Measurements from ENCODE around the gene RNASEL.
A peak's percentile ranks its signal among the peaks of the same experiment; 100 is the strongest.

The RNASEL gene

DNA sequence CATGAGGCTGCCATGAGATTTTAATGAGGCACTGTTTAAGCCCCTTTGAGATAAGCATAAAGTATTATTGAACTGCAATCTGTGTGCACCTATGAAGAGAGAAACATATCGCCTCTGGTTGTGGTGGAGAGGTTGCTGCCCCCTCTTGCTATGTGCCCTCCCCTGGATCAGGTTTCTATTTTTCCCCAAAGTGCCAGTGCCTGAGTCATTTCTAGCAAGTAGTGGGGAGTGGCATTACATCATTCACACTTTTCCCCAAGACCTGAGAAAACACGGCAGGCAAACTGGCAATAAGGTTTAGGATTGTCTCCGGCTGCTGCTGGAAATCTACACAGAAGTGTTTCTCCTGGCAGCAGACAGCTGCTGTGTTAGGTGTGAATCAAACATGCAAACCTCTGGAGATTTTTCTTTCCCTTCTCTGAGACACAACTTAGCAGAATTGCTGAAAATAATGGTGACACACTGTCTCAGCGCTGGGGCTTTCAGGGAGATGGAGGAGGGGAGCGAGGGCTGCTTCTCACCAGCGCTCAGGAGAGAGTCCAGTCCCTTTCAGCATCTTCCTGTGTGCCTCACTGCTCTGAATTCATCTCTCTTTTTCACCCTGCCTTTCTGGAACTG is 28.8 kb upstream of the RNASEL start (continued):
- TF ChIP-seq, protein P1, sequence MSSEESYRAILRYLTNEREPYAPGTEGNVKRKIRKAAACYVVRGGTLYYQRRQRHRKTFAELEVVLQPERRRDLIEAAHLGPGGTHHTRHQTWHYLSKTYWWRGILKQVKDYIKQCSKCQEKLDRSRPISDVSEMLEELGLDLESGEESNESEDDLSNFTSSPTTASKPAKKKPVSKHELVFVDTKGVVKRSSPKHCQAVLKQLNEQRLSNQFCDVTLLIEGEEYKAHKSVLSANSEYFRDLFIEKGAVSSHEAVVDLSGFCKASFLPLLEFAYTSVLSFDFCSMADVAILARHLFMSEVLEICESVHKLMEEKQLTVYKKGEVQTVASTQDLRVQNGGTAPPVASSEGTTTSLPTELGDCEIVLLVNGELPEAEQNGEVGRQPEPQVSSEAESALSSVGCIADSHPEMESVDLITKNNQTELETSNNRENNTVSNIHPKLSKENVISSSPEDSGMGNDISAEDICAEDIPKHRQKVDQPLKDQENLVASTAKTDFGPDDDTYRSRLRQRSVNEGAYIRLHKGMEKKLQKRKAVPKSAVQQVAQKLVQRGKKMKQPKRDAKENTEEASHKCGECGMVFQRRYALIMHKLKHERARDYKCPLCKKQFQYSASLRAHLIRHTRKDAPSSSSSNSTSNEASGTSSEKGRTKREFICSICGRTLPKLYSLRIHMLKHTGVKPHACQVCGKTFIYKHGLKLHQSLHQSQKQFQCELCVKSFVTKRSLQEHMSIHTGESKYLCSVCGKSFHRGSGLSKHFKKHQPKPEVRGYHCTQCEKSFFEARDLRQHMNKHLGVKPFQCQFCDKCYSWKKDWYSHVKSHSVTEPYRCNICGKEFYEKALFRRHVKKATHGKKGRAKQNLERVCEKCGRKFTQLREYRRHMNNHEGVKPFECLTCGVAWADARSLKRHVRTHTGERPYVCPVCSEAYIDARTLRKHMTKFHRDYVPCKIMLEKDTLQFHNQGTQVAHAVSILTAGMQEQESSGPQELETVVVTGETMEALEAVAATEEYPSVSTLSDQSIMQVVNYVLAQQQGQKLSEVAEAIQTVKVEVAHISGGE (tag by site-specific recombination; conservative IDR thresholded peaks at IDR 0.05; ENCODE audit: low read depth) = no peak
- no peak for TF ChIP-seq ZNF211 (tag by site-specific recombination; IDR thresholded peaks at IDR 0.05; ENCODE audit: low read depth)
- no peak for TF ChIP-seq ZNF362 (tag by site-specific recombination; IDR thresholded peaks at IDR 0.05)
- peak; percentile 89 for TF ChIP-seq PRDM4 (tag by site-specific recombination; IDR thresholded peaks at IDR 0.05)
- no peak for TF ChIP-seq ZNF202 (tag by site-specific recombination; IDR thresholded peaks at IDR 0.05; ENCODE audit: borderline replicate concordance)
- TF ChIP-seq PRDM10 (tag by site-specific recombination; IDR thresholded peaks at IDR 0.05) = peak; percentile 85
- no peak for TF ChIP-seq ZNF416 (tag by site-specific recombination; IDR thresholded peaks at IDR 0.05)
- TF ChIP-seq ZNF394 (tag by site-specific recombination; IDR thresholded peaks at IDR 0.05; ENCODE audit: borderline replicate concordance) = peak; percentile 72; the same call in 1 of the 2 replicates
- peak; percentile 97 for TF ChIP-seq ZEB2 (tag by site-specific recombination; IDR thresholded peaks at IDR 0.05)
- TF ChIP-seq, protein P2, sequence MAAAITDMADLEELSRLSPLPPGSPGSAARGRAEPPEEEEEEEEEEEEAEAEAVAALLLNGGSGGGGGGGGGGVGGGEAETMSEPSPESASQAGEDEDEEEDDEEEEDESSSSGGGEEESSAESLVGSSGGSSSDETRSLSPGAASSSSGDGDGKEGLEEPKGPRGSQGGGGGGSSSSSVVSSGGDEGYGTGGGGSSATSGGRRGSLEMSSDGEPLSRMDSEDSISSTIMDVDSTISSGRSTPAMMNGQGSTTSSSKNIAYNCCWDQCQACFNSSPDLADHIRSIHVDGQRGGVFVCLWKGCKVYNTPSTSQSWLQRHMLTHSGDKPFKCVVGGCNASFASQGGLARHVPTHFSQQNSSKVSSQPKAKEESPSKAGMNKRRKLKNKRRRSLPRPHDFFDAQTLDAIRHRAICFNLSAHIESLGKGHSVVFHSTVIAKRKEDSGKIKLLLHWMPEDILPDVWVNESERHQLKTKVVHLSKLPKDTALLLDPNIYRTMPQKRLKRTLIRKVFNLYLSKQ (tag by site-specific recombination; IDR thresholded peaks at IDR 0.05; ENCODE audit: borderline replicate concordance) = no peak
- TF ChIP-seq MZF1 (tag by site-specific recombination; IDR thresholded peaks at IDR 0.05; ENCODE audit: borderline replicate concordance) = peak; percentile 97
- TF ChIP-seq ZNF274 (IDR thresholded peaks at IDR 0.05; ENCODE audit: low read length) = no peak
- TF ChIP-seq ZNF274 (tag by site-specific recombination; IDR thresholded peaks at IDR 0.05; ENCODE audit: borderline replicate concordance) = no peak
- TF ChIP-seq ZNF777 (tag by site-specific recombination; IDR thresholded peaks at IDR 0.05; ENCODE audit: borderline replicate concordance) = no peak
- no peak for TF ChIP-seq ZNF658 (tag by site-specific recombination; IDR thresholded peaks at IDR 0.05)
- TF ChIP-seq ZSCAN30 (tag by site-specific recombination; IDR thresholded peaks at IDR 0.05) = peak; percentile 93; the same call in 1 of the 2 replicates
- no peak for TF ChIP-seq ZNF350 (tag by site-specific recombination; IDR thresholded peaks at IDR 0.05)
- no peak for TF ChIP-seq ZNF148 (tag by site-specific recombination; IDR thresholded peaks at IDR 0.05; ENCODE audit: borderline replicate concordance)
- no peak for TF ChIP-seq ZNF140 (tag by site-specific recombination; IDR thresholded peaks at IDR 0.05)
- TF ChIP-seq ZNF792 (tag by site-specific recombination; IDR thresholded peaks at IDR 0.05) = peak; percentile 81; the same call in 1 of the 2 replicates
- TF ChIP-seq HIC1 (tag by site-specific recombination; IDR thresholded peaks at IDR 0.05) = no peak

All from HEK293 (cell line).